Neural cell (in vitro differentiated cells): ENCODE measurements around the gene TIAM1. TPM values are rescaled to one million over a fixed set of nuclear protein-coding genes. Genes with fewer than 3 reads are reported as not detected.

Experiments used
- H2AFZ ChIP-seq: fragments of 200-600, 300-800 bp; sonication (generic), shearing (Covaris generic); 2 replicates; pipeline ENCODE4 v1.6.0; 2014; ENCODE audit warnings: low read depth, mild to moderate bottlenecking, antibody characterized with exemption, low read length, moderate library complexity
- H3F3A ChIP-seq: fragments of 200-600 bp; shearing (Covaris generic); 2 replicates; pipeline ENCODE4 v1.6.1; 2016; ENCODE audit warnings: mild to moderate bottlenecking, moderate library complexity, mixed read lengths, antibody characterized with exemption, low read length; ENCODE audit not compliant: insufficient read depth, poor library complexity, severe bottlenecking
- H3K27ac ChIP-seq: fragments of 200-600, 300-800 bp; sonication (generic), shearing (Covaris generic); 2 replicates; pipeline ENCODE4 v1.5.1; 2014; ENCODE audit warnings: mild to moderate bottlenecking, low read length, moderate library complexity
- H3K27me3 ChIP-seq: fragments of 300-800, 200-600 bp; sonication (generic), shearing (Covaris generic); 2 replicates; pipeline ENCODE4 v1.6.0; 2014; ENCODE audit warnings: mild to moderate bottlenecking, low read depth, low read length, moderate library complexity; ENCODE audit not compliant: insufficient read depth
- H3K36me3 ChIP-seq: fragments of 300-800, 200-600 bp; sonication (generic), shearing (Covaris generic); 2 replicates; pipeline ENCODE4 v1.5.1; 2014; ENCODE audit warnings: mild to moderate bottlenecking, antibody characterized with exemption, low read length, moderate library complexity; ENCODE audit not compliant: insufficient read depth
- H3K4me2 ChIP-seq: fragments of 300-800, 200-600 bp; sonication (generic), shearing (Covaris generic); 2 replicates; pipeline ENCODE4 v1.6.0; 2014; ENCODE audit warnings: mild to moderate bottlenecking, low read length
- H3K4me3 ChIP-seq: fragments of 300-800, 200-600 bp; sonication (generic), shearing (Covaris generic); 2 replicates; pipeline ENCODE4 v1.5.1; 2014; ENCODE audit warnings: mild to moderate bottlenecking, low read length, moderate library complexity
- H3K79me2 ChIP-seq: fragments of 200-600 bp; shearing (Covaris generic); replicated peaks from 2 replicates; pipeline ENCODE4 v1.6.0; 2014; ENCODE audit warnings: mild to moderate bottlenecking, low read length, moderate library complexity; ENCODE audit not compliant: insufficient read depth
- H3K9ac ChIP-seq: fragments of 300-800, 200-600 bp; sonication (generic), shearing (Covaris generic); 2 replicates; pipeline ENCODE4 v1.6.1; 2016; ENCODE audit warnings: mild to moderate bottlenecking, low read length, mixed read lengths
- H3K9me2 ChIP-seq: fragments of 200-600 bp; shearing (Covaris generic); 2 replicates; pipeline ENCODE4 v1.6.1; 2016; ENCODE audit warnings: mild to moderate bottlenecking, low read length, mixed read lengths; ENCODE audit not compliant: insufficient read depth
- H3K9me3 ChIP-seq: fragments of 200-600, 300-800 bp; sonication (generic), shearing (Covaris generic); 2 replicates; pipeline ENCODE4 v1.6.1; 2016; ENCODE audit warnings: mild to moderate bottlenecking, mixed run types, low read length, moderate library complexity, mixed read lengths
- H4K20me1 ChIP-seq: fragments of 200-600 bp; shearing (Covaris generic); 2 replicates; pipeline ENCODE4 v1.6.1; 2016; ENCODE audit warnings: mild to moderate bottlenecking, mixed run types; ENCODE audit not compliant: insufficient read depth
- CTCF ChIP-seq: fragments of 450-650 bp; IDR thresholded peaks from 2 replicates; pipeline ENCODE4 v1.5.1; 2014; ENCODE audit warnings: antibody characterized with exemption, mild to moderate bottlenecking, moderate library complexity; ENCODE audit not compliant: poor library complexity, severe bottlenecking
- EP300 ChIP-seq: fragments of 450-650 bp; conservative IDR thresholded peaks from 2 replicates; pipeline ENCODE4 v1.6.1; 2014; ENCODE audit warnings: antibody characterized with exemption, mild to moderate bottlenecking, moderate library complexity; ENCODE audit not compliant: poor library complexity, severe bottlenecking
- EZH2 ChIP-seq: fragments of 200-600, 300-800 bp; shearing (Covaris generic), sonication (generic); IDR thresholded peaks from 2 replicates; pipeline ENCODE4 v1.6.1; 2014; ENCODE audit warnings: antibody characterized with exemption, low read length, borderline replicate concordance, mild to moderate bottlenecking; ENCODE audit not compliant: insufficient read depth, poor library complexity, severe bottlenecking
- MXI1 ChIP-seq: fragments of 450-650 bp; conservative IDR thresholded peaks from 2 replicates; pipeline ENCODE4 v1.6.1; 2014; ENCODE audit warnings: antibody characterized with exemption, mild to moderate bottlenecking; ENCODE audit not compliant: poor library complexity, severe bottlenecking
- POLR2AphosphoS5 ChIP-seq: IDR thresholded peaks from 2 replicates; pipeline ENCODE4 v1.6.1; 2012
- RAD21 ChIP-seq: fragments of 450-650 bp; conservative IDR thresholded peaks from 2 replicates; pipeline ENCODE4 v1.6.1; 2014; ENCODE audit warnings: antibody characterized with exemption, mild to moderate bottlenecking, moderate library complexity
- REST ChIP-seq: IDR thresholded peaks from 2 replicates; pipeline ENCODE4 v1.6.1; 2012; ENCODE audit warnings: borderline replicate concordance
- SMC3 ChIP-seq: fragments of 450-650 bp; conservative IDR thresholded peaks from 2 replicates; pipeline ENCODE4 v1.6.1; 2014; ENCODE audit warnings: antibody characterized with exemption, mild to moderate bottlenecking, moderate library complexity; ENCODE audit not compliant: poor library complexity
- TAF1 ChIP-seq: IDR thresholded peaks from 2 replicates; pipeline ENCODE4 v1.6.1; 2012; ENCODE audit warnings: low read depth
- polyA plus RNA-seq: library from polyadenylated mRNA; depleted of rRNA; stranded (reverse); fragments of >200 nt; gene quantifications from 2 replicates; pipeline ENCODE4 v1.2.3, GENCODE V29; 2014

The TIAM1 gene
- polyA plus RNA-seq, 1 donor from 2014 or later = 13.2 TPM

GRCh38 chr21:31072533-31072932, 271.5 kb downstream of the TIAM1 start:
- H3K9me3 ChIP-seq = no peaks in the 10 kb centered on the region
- no peak overlapping the region for H3K4me3 ChIP-seq
- H3F3A ChIP-seq = no peaks in the 10 kb centered on the region
- no peak overlapping the region for H3K9ac ChIP-seq
- H4K20me1 ChIP-seq = no peaks in the 10 kb centered on the region
- no peaks in the 10 kb centered on the region for H3K27me3 ChIP-seq
- no peaks in the 10 kb centered on the region for H3K9me2 ChIP-seq
- H2AFZ ChIP-seq = no peak overlapping the region
- no peaks in the 10 kb centered on the region for H3K36me3 ChIP-seq
- no peaks in the 10 kb centered on the region for H3K79me2 ChIP-seq
- TF ChIP-seq EP300 (no peak), TAF1 (no peak), REST (no peak), RAD21 (no peak), POLR2AphosphoS5 (no peak), CTCF (no peak), EZH2 (no peak), SMC3 (no peak), MXI1 (no peak)
- H3K4me2 ChIP-seq = no peak overlapping the region
- H3K27ac ChIP-seq = no peak overlapping the region
